SK-N-SH treated with all-trans-retinoic acid at 6 μM for 48 hours (cell line): ENCODE results near the gene PCDH8.
A peak's percentile ranks its signal among the peaks of the same experiment; 100 is the strongest.

Source experiments
- ATAC-seq: fragments of 200-7000 bp; cut with Tn5 transposase; 3 replicates; pipeline ENCODE4 v1.9.1; 2020; ENCODE audit warnings: mild to moderate bottlenecking, moderate library complexity
- ARNTL ChIP-seq: fragments of 450-650 bp; formaldehyde crosslinking; IDR thresholded peaks from 2 replicates; pipeline ENCODE4 v1.5.0; 2020; ENCODE audit warnings: low read depth, mild to moderate bottlenecking, moderate library complexity, borderline replicate concordance
- BACH2 ChIP-seq: fragments of 250-450 bp; sonication (Bioruptor Pico); IDR thresholded peaks from 2 replicates; pipeline ENCODE4 v1.9.0; 2021; ENCODE audit warnings: mild to moderate bottlenecking, borderline replicate concordance
- CSDC2 ChIP-seq: fragments of 250-450 bp; sonication (Bioruptor Pico); IDR thresholded peaks from 2 replicates; pipeline ENCODE4 v1.5.0; 2020; ENCODE audit warnings: mild to moderate bottlenecking, moderate library complexity
- ESRRG ChIP-seq: fragments of 250-450 bp; sonication (Bioruptor Pico); IDR thresholded peaks from 2 replicates; pipeline ENCODE4 v1.6.1; 2021; ENCODE audit warnings: mild to moderate bottlenecking
- GLIS3 ChIP-seq: fragments of 250-450 bp; sonication (Bioruptor Pico); IDR thresholded peaks from 2 replicates; pipeline ENCODE4 v1.5.0; 2020; ENCODE audit warnings: mild to moderate bottlenecking, moderate library complexity
- ISL1 ChIP-seq: fragments of 250-450 bp; sonication (Bioruptor Pico); IDR thresholded peaks from 2 replicates; pipeline ENCODE4 v2.1.2; 2022; ENCODE audit warnings: mild to moderate bottlenecking, moderate library complexity
- OSR1 ChIP-seq: fragments of 250-450 bp; sonication (Bioruptor Pico); IDR thresholded peaks from 2 replicates; pipeline ENCODE4 v1.8.0; 2022; ENCODE audit warnings: moderate library complexity, mild to moderate bottlenecking, inconsistent platforms
- PPARA ChIP-seq: fragments of 250-450 bp; sonication (Bioruptor Pico); IDR thresholded peaks from 2 replicates; pipeline ENCODE4 v1.5.0; 2020; ENCODE audit warnings: mild to moderate bottlenecking, borderline replicate concordance
- RARB ChIP-seq: fragments of 250-450 bp; sonication (Bioruptor Pico); IDR thresholded peaks from 2 replicates; pipeline ENCODE4 v1.8.0; 2021; ENCODE audit warnings: mild to moderate bottlenecking, moderate library complexity
- TCF4 ChIP-seq: fragments of 250-450 bp; sonication (Bioruptor Pico); IDR thresholded peaks from 2 replicates; pipeline ENCODE4 v1.8.0; 2021; ENCODE audit warnings: mild to moderate bottlenecking, moderate library complexity, borderline replicate concordance
- TOX ChIP-seq: fragments of 250-450 bp; sonication (Bioruptor Pico); IDR thresholded peaks from 2 replicates; pipeline ENCODE4 v1.8.0; 2021; ENCODE audit warnings: mild to moderate bottlenecking, moderate library complexity, borderline replicate concordance
- ZC3H10 ChIP-seq: fragments of 250-450 bp; sonication (Bioruptor Pico); IDR thresholded peaks from 2 replicates; pipeline ENCODE4 v1.5.1; 2021; ENCODE audit warnings: mild to moderate bottlenecking, moderate library complexity
- ZFP3 ChIP-seq: fragments of 250-450 bp; sonication (Bioruptor Pico); IDR thresholded peaks from 2 replicates; pipeline ENCODE4 v1.5.0; 2020; ENCODE audit warnings: mild to moderate bottlenecking, moderate library complexity
- ZFP30 ChIP-seq: fragments of 450-650 bp; formaldehyde crosslinking; IDR thresholded peaks from 2 replicates; pipeline ENCODE4 v1.5.0; 2022; ENCODE audit warnings: mild to moderate bottlenecking, moderate library complexity
- ZNF565 ChIP-seq: fragments of 450-650 bp; formaldehyde crosslinking; conservative IDR thresholded peaks from 2 replicates; pipeline ENCODE4 v1.5.0; 2020; ENCODE audit warnings: low read depth, mild to moderate bottlenecking, moderate library complexity
- ZNF70 ChIP-seq: fragments of 450-650 bp; formaldehyde crosslinking; IDR thresholded peaks from 2 replicates; pipeline ENCODE4 v1.5.0; 2020; ENCODE audit warnings: mild to moderate bottlenecking, moderate library complexity
- ZNF8 ChIP-seq: fragments of 450-650 bp; formaldehyde crosslinking; IDR thresholded peaks from 2 replicates; pipeline ENCODE4 v1.5.0; 2020; ENCODE audit warnings: mild to moderate bottlenecking, moderate library complexity
- TF ChIP-seq, protein P1 (sequence below): fragments of 250-450 bp; sonication (Bioruptor Pico); IDR thresholded peaks from 2 replicates; pipeline ENCODE4 v1.8.0; 2020; ENCODE audit warnings: mild to moderate bottlenecking, moderate library complexity, borderline replicate concordance
- TF ChIP-seq, protein P2 (sequence below): fragments of 250-450 bp; sonication (Bioruptor Pico); IDR thresholded peaks from 2 replicates; pipeline ENCODE4 v1.8.0; 2021; ENCODE audit warnings: low read depth, mild to moderate bottlenecking, moderate library complexity, borderline replicate concordance
- TF ChIP-seq, protein P3 (sequence below): fragments of 250-450 bp; sonication (Bioruptor Pico); IDR thresholded peaks from 2 replicates; pipeline ENCODE4 v1.5.0; 2020; ENCODE audit warnings: mild to moderate bottlenecking, moderate library complexity
- TF ChIP-seq, protein P4 (sequence below): fragments of 250-450 bp; sonication (Bioruptor Pico); IDR thresholded peaks from 2 replicates; pipeline ENCODE4 v1.5.1; 2020; ENCODE audit warnings: low read depth, mild to moderate bottlenecking, moderate library complexity
- TF ChIP-seq, protein P5 (sequence below): fragments of 250-450 bp; sonication (Bioruptor Pico); IDR thresholded peaks from 2 replicates; pipeline ENCODE4 v1.5.1; 2021; ENCODE audit warnings: mild to moderate bottlenecking, moderate library complexity

The PCDH8 gene

DNA sequence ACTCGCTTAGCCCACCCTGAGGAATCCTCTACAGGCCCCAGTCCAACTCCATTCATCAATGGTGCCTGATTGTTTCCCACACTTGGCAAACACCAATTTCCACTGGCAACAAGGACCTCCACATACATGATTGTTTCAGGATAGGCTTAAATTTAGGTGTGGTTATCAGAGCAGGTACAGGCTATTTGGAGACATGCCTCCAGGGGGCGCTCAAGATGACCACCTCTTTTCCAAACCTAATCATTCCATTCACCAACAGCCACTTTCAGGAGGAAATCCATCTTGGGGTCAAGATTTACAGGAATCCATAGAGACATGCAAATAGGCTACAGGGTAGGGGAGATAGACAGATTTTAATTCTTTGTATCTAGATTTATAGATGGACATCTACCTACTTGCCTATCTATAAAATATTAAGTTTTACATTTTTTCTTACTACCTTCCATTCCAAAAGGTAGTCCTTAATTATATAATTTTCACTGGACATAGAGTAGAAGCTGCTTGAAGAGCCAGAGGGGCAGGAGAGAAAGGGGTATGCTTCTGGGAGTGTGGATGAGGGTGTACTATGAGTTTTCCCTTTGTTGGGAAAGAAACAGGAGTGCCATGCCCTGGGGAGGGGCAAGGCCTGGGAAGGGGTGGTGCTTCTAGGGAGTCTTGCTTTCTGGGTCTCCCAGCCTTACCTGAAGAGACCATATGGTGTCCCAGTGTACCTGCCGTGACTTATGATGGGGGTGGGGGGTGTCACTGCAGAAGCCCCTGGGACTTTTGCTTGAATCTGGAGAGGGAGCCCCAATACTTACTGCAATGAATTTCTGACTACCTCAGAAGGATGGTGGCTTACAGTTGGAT lies 14.1 kb upstream of the PCDH8 start:
- no peak for TF ChIP-seq CSDC2
- no peak for TF ChIP-seq ZNF70 (CRISPR knock-in tag)
- TF ChIP-seq ZNF8 (CRISPR knock-in tag): no peak
- no peak for TF ChIP-seq TCF4
- TF ChIP-seq ARNTL (CRISPR knock-in tag): no peak
- peak; percentile 32; the same call in 1 of the 3 replicates for ATAC-seq

DNA sequence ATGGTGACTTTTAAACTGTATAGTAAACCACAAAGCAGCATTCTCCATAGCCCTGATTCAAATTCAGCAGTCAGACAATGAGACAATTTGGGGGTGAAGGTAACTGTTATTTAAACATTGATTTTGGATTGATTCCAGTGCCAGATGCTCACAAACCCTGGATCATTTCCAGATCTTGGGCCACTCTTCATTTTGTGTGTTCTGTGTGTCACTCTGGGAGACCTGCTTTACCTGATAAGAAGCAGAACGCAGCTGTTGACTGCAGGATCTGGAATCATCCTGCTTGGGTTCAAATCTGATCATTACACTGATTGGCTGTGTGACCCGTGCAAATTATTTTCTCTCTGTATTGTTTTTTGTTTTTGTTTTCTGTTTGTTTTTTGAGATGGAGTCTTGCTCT lies 4.0 kb upstream of the PCDH8 start:
- peak; percentile 81; the same call in 1 of the 2 replicates for TF ChIP-seq TCF4
- TF ChIP-seq ZNF8 (CRISPR knock-in tag): no peak
- no peak for ATAC-seq

DNA sequence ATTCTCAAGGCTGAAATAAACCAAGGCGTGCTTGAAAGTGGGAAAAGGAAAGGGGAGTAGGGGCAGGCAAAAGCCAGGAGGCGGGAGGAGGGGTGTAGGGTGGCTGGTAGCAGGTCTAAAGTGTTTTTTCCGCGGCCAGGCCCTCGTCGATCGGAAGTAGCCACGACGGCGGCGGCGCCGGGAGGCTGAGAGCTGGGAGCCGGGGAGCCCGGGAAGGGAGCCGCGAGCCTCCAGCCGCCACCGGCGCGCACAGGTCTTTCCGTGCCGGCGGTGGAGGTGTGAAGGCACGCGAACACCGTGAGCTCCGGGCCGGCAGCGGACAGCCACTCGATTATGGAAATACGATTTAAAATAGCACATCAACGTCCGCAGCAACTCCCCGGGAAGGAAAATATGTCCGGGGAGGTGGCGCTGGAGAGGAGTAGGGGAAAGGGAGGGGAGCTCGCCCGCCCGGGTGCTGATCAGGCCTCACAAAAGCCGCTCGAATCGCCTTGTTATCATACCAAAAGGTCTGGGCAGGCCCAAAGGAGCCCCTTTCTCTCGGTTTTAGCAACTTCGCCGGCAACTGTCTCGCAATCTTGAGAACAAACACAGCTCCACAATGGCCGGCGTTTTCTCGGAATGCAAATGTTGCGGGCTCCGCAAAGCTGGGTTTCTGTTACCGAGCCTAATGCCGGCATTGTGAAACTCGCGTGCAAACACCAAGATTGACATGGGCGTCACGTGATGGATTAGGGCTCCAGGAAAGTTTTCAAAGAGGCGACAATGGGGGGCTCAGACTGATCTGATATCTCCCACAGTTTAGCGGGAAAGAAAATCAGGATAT lies 2.9 kb upstream of the PCDH8 start:
- peak; percentile 63 for ATAC-seq
- no peak for TF ChIP-seq ISL1 (CRISPR knock-in tag)
- TF ChIP-seq ZNF70 (CRISPR knock-in tag): no peak
- TF ChIP-seq GLIS3 (CRISPR knock-in tag): no peak
- TF ChIP-seq, protein P1, sequence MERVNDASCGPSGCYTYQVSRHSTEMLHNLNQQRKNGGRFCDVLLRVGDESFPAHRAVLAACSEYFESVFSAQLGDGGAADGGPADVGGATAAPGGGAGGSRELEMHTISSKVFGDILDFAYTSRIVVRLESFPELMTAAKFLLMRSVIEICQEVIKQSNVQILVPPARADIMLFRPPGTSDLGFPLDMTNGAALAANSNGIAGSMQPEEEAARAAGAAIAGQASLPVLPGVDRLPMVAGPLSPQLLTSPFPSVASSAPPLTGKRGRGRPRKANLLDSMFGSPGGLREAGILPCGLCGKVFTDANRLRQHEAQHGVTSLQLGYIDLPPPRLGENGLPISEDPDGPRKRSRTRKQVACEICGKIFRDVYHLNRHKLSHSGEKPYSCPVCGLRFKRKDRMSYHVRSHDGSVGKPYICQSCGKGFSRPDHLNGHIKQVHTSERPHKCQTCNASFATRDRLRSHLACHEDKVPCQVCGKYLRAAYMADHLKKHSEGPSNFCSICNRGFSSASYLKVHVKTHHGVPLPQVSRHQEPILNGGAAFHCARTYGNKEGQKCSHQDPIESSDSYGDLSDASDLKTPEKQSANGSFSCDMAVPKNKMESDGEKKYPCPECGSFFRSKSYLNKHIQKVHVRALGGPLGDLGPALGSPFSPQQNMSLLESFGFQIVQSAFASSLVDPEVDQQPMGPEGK: no peak
- no peak for TF ChIP-seq RARB (CRISPR knock-in tag)
- TF ChIP-seq, protein P2, sequence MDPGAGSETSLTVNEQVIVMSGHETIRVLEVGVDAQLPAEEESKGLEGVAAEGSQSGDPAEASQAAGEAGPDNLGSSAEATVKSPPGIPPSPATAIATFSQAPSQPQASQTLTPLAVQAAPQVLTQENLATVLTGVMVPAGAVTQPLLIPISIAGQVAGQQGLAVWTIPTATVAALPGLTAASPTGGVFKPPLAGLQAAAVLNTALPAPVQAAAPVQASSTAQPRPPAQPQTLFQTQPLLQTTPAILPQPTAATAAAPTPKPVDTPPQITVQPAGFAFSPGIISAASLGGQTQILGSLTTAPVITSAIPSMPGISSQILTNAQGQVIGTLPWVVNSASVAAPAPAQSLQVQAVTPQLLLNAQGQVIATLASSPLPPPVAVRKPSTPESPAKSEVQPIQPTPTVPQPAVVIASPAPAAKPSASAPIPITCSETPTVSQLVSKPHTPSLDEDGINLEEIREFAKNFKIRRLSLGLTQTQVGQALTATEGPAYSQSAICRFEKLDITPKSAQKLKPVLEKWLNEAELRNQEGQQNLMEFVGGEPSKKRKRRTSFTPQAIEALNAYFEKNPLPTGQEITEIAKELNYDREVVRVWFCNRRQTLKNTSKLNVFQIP (CRISPR knock-in tag): no peak
- no peak for TF ChIP-seq TOX (CRISPR knock-in tag)
- TF ChIP-seq OSR1 (CRISPR knock-in tag): no peak

DNA sequence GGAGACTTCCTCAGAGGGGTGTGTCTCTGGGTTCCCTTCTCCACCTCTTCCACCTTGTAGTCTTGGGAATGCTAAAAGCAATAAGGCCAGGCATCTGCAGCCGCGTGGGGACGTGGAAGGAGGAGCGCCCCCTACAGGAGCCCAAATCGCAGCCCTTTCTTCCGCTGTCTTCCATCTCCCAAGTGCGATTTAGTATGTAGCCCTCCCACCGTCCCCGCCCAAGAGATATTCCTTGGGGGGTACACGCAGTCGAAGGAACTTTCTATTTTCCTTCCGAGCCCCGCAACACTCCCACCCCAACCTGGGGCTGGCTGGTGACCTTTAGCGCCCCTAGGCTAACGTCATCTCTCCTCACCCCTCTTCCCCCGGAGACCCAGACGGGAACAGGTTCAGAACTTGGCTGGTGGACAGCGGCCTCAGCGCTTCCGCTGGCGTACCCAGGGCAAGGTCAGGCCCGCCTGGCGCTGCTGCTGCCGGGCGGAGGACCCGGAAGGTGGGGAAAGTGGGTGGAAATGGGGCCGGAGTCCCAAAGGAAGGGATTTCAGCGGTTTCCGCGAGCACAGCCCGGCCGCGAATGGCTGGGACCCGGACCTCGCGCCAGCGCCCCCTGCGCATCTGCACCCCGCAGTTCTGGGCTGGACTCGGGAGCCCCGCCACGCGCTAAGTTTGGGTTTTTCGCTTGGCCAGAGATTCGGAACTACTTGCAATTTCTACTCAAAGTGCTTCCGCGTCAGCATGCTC lies 2.1 kb upstream of the PCDH8 start:
- peak; percentile 86 for ATAC-seq
- TF ChIP-seq ZNF8 (CRISPR knock-in tag): no peak
- no peak for TF ChIP-seq ZC3H10
- peak; percentile 42; the same call in 1 of the 2 replicates for TF ChIP-seq CSDC2
- TF ChIP-seq TCF4: no peak
- TF ChIP-seq, protein P2 (CRISPR knock-in tag): no peak
- TF ChIP-seq, protein P3, sequence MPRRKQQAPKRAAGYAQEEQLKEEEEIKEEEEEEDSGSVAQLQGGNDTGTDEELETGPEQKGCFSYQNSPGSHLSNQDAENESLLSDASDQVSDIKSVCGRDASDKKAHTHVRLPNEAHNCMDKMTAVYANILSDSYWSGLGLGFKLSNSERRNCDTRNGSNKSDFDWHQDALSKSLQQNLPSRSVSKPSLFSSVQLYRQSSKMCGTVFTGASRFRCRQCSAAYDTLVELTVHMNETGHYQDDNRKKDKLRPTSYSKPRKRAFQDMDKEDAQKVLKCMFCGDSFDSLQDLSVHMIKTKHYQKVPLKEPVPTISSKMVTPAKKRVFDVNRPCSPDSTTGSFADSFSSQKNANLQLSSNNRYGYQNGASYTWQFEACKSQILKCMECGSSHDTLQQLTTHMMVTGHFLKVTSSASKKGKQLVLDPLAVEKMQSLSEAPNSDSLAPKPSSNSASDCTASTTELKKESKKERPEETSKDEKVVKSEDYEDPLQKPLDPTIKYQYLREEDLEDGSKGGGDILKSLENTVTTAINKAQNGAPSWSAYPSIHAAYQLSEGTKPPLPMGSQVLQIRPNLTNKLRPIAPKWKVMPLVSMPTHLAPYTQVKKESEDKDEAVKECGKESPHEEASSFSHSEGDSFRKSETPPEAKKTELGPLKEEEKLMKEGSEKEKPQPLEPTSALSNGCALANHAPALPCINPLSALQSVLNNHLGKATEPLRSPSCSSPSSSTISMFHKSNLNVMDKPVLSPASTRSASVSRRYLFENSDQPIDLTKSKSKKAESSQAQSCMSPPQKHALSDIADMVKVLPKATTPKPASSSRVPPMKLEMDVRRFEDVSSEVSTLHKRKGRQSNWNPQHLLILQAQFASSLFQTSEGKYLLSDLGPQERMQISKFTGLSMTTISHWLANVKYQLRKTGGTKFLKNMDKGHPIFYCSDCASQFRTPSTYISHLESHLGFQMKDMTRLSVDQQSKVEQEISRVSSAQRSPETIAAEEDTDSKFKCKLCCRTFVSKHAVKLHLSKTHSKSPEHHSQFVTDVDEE (CRISPR knock-in tag): no peak
- TF ChIP-seq, protein P4, sequence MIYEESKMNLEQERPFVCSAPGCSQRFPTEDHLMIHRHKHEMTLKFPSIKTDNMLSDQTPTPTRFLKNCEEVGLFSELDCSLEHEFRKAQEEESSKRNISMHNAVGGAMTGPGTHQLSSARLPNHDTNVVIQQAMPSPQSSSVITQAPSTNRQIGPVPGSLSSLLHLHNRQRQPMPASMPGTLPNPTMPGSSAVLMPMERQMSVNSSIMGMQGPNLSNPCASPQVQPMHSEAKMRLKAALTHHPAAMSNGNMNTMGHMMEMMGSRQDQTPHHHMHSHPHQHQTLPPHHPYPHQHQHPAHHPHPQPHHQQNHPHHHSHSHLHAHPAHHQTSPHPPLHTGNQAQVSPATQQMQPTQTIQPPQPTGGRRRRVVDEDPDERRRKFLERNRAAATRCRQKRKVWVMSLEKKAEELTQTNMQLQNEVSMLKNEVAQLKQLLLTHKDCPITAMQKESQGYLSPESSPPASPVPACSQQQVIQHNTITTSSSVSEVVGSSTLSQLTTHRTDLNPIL (CRISPR knock-in tag): no peak
- TF ChIP-seq, protein P5, sequence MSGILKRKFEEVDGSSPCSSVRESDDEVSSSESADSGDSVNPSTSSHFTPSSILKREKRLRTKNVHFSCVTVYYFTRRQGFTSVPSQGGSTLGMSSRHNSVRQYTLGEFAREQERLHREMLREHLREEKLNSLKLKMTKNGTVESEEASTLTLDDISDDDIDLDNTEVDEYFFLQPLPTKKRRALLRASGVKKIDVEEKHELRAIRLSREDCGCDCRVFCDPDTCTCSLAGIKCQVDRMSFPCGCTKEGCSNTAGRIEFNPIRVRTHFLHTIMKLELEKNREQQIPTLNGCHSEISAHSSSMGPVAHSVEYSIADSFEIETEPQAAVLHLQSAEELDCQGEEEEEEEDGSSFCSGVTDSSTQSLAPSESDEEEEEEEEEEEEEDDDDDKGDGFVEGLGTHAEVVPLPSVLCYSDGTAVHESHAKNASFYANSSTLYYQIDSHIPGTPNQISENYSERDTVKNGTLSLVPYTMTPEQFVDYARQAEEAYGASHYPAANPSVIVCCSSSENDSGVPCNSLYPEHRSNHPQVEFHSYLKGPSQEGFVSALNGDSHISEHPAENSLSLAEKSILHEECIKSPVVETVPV: no peak
- no peak for TF ChIP-seq ZNF565 (CRISPR knock-in tag)
- TF ChIP-seq OSR1 (CRISPR knock-in tag): 0 out of 2 replicates have a peak, but pooled peaks have one; percentile 54
- TF ChIP-seq PPARA (CRISPR knock-in tag): no peak
- TF ChIP-seq RARB (CRISPR knock-in tag): no peak
- no peak for TF ChIP-seq ISL1 (CRISPR knock-in tag)
- TF ChIP-seq ZFP30 (CRISPR knock-in tag): no peak
- TF ChIP-seq BACH2 (CRISPR knock-in tag): no peak
- TF ChIP-seq ZNF70 (CRISPR knock-in tag): no peak
- TF ChIP-seq TOX (CRISPR knock-in tag): no peak
- no peak for TF ChIP-seq GLIS3 (CRISPR knock-in tag)
- 0 out of 2 replicates have a peak, but pooled peaks have one; percentile 51 for TF ChIP-seq ZFP3 (CRISPR knock-in tag)
- TF ChIP-seq ESRRG: no peak
